A549 (cell line): ENCODE results near the gene KCTD1.

Experiments
- BHLHE40 ChIP-seq: IDR thresholded peaks from 2 replicates; pipeline ENCODE4 v1.6.1; 2012; ENCODE audit warnings: low read depth, low read length, inconsistent platforms
- CEBPB ChIP-seq, 2 experiments: fragments of >200 bp in 1 of 2; sonication (Bioruptor Twin) in 1 of 2; formaldehyde crosslinking in 1 of 2; IDR thresholded peaks; 2 replicates each; pipeline ENCODE4 v1.6.1; 2012 to 2016
- EP300 ChIP-seq, 2 experiments: fragments of >200 bp; sonication (Bioruptor Twin); formaldehyde crosslinking; IDR thresholded peaks; 2 replicates in 1 of 2; 3 replicates in 1 of 2; pipeline ENCODE4 v1.6.1; 2016 to 2017
- MAFK ChIP-seq: fragments of 450-650 bp; IDR thresholded peaks from 2 replicates; pipeline ENCODE4 v1.6.1; 2014; ENCODE audit not compliant: partially characterized antibody
- TF ChIP-seq, protein P1 (sequence below): fragments of >200 bp; sonication (Bioruptor Twin); formaldehyde crosslinking; IDR thresholded peaks from 3 replicates; pipeline ENCODE4 v1.5.1; 2016

DNA sequence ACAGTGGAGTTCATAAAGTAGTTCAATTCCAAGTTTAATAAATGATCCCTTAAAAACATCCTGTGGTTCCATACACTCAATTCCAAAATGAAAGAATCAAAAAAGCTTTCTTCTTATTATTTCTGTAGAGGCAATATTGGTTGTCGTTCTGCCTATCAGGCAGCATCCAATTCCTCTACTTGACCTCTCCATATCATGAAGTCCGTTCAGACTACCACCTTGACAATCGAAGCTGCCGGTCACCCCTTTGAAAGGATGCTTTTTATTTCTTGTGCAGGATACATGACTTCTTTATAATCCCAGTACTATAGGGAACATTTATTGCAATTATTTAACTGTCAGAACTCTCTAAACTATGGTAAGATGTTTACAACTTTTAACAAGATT, 3.3 kb upstream of the KCTD1 start:
- TF ChIP-seq CEBPB (IDR thresholded peaks at IDR 0.05) (no peak), BHLHE40 (no peak), MAFK (no peak), EP300 (IDR thresholded peaks at IDR 0.05) (no peak)
- TF ChIP-seq, protein P1, sequence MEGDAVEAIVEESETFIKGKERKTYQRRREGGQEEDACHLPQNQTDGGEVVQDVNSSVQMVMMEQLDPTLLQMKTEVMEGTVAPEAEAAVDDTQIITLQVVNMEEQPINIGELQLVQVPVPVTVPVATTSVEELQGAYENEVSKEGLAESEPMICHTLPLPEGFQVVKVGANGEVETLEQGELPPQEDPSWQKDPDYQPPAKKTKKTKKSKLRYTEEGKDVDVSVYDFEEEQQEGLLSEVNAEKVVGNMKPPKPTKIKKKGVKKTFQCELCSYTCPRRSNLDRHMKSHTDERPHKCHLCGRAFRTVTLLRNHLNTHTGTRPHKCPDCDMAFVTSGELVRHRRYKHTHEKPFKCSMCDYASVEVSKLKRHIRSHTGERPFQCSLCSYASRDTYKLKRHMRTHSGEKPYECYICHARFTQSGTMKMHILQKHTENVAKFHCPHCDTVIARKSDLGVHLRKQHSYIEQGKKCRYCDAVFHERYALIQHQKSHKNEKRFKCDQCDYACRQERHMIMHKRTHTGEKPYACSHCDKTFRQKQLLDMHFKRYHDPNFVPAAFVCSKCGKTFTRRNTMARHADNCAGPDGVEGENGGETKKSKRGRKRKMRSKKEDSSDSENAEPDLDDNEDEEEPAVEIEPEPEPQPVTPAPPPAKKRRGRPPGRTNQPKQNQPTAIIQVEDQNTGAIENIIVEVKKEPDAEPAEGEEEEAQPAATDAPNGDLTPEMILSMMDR: no peak
